Measurements from ENCODE around the gene CSF3R.
A peak's percentile ranks its signal among the peaks of the same experiment; 100 is the strongest.

The CSF3R gene

DNA sequence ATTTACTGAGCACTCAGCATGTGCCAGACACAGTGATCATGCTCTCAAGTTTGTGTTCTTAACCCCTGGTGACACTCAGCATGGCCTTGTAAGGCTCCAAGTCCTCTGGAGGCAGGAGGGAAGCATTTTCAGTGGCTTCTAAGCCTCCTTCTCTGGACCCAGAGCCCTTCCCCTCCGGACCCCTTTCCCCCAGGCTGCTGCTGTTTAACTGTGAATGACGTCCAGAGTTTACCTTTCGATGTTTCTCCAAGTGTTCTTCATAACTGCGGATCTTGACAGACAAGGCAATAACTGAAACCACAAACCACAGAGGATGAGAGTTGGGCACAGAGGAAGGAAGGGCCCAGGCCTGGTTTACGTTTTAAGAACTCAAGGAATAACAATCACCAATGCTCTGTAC, 25.0 kb downstream of the CSF3R start:
- DNase-seq (ENCODE audit: low spot score): no peak

DNA sequence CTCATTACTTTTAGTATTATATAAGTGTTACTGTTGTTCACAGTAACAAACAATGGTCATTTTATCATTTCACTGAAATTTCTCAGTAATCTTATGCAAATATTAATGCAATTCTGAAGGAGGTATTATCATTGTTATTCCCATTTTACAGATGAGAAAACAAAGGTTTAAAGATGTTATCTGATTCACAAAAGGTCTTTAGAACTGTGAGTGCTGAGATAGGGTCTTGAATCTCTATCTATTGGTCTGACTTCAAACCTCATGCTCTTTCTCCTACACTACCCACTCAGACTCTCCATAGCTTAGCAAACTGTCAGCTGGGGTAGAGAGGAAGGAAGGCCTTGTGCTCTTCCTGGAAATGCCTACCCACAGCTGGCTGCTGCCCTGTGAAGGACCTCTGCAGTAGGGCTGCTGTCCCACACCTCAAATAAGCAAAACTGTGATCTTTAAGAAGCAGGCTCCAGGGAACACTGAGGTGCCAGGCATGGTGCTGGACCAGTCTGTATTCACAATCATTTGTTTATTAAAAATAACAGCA, 26.3 kb downstream of the CSF3R start:
- no peak for DNase-seq (ENCODE audit: low spot score)

DNA sequence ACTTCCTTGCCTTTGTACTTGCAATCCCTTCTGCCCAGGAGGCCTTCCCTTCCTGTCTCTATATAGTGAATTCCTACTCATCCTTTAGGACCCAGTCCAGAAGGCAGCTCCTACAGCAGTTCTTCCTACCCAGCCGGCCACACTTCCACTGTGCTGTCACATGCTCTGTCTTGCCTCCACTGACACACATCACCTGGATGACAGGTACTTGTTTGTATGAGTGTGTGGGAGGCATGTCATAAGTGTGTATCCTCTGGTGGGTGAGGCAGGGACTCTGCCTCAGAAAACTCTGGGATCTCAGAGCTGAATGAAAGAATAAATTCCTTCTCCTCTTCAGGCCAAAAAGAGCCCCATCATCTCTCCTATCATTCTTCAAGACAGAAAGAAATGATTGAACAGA, 27.3 kb downstream of the CSF3R start:
- no peak for DNase-seq (ENCODE audit: low spot score)

DNA sequence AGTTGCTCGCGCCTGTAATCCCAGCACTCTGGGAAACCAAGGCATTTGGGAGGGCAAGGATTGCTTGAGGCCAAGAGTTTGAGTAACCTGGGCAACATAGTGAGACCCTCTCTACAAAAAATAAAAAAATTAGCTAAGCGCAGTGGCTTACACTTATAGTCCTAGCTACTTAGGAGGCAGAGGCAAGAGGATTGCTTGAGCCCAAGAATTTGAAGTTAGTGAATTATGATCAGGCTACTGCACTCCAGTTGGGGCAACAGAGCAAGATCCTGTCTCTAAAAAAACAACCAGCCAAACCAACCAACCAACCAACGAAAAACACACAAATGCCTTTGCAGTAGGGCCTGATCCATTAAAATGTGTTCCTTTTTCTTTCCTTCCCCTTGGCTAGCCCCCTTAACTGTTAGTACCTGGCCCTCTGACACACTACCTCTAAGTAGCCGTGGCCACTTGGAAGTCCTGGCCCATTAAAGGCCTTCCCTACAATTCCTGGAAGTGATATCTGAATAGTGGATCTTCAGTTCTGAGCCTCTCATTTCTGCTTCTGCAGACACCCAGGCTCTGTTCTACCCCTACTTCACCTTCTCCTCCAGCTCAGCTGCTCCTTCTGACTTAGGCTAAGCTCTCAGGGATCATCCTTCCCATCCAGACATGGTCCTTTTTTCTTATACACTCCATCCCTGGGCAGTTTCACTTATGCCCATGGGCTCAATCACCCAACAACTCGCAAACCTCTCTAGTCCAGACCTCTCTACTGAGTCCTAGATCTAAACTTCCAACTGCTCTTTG, 28.9 kb downstream of the CSF3R start:
- no peak for DNase-seq (ENCODE audit: low spot score)

DNA sequence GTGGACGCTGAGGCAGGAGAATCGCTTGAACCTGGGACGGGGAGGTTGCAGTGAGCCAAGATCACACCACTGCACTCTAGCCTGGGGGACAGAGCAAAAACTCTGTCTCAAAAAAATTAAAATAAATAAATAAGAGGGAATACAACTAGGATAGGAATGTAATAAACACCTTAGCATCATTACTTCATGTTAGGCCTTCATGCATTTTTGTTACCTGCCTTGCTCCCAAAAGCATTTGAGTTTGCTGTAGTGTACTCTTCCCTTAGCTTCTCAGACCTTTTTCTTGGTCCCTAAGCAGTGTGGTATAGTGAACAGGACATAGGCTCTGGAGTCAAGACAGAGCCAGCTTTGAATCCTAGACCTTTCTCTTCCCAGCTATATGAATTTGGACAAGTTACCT, 29.7 kb downstream of the CSF3R start:
- no peak for DNase-seq (ENCODE audit: low spot score)

DNA sequence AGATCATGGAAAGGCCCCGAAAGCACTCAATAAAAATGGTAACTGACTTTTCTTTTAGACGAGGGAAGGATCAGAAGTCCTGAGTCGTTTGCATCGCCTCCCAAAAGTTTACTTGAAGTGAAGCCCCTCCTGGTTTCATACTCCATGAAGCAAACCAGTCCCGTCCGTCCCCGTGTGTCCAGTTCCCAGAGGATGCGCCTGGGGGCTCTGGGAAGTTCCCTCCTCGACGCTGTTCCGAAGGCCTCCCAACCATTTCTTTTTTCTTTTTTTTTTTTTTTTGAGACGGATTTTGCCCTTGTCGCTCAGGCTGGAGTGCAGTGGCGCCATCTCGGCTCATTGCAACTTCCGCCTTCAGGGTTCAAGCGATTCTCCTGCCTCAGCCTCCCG, 31.8 kb downstream of the CSF3R start:
- no peak for DNase-seq (ENCODE audit: low spot score)

DNA sequence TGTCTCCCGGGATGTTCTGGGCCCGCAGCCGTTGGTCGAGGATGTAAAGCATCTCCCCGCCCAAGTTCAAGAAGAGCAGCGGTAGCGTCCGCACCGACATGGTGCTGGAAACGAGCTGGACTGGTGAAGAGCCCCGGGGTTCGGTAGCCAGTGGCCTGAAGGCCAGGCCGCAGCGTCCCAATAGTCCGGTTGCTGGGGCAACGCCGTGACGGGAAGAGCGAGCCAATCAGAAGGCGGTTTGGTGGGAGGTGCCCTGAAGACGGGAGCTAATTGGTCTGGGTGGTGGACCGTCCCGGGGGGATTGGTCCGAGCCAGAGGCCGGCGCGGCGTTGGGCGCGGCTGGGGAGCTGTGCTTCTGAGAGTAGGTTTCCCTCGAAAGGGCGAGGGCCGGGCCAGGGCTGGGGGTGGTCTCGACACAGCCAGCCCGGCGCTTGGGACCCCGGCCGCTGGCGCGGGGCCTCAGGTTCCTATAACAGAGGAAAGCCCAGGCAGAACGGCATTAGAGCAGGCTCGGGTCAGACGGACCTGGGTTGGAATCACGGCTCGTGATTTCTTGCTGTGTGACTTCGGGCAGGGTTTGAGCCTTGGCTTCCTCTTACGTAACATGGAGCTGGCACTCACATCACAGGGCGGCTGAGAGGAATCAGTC, 32.3 kb downstream of the CSF3R start, which contains the start of gene OSCP1:
TSS of gene OSCP1 (minus strand) at position 182 of the 649 bp plus-strand sequence. CDS start at position 100, 82 bp downstream.
- DNase-seq (ENCODE audit: low spot score): peak; percentile 91

DNA sequence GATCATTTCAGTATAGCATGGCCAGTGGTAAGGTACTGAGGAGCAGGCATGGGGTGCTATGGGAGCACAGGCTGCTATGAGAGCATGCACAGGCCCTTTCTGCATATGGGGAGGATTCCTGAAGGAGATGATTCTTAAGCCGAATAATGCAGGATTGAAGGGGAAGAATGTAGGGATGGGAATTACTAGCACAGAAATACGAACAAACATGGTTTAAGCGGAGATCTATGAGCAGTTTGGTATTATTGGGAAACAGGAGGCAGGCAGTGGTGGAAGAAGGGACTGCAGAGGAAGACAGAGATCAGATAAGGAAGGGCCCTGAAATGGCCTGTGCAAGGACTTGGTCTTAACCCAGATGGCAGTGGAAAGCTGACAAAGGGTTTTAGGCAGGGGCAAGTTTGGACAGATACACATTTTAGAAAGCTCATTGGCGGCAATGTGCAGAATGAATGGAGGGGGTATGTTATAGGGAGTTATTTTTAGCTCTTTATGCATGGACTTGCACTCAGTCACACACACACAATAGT, 34.1 kb downstream of the CSF3R start:
- DNase-seq (ENCODE audit: low spot score): no peak

DNA sequence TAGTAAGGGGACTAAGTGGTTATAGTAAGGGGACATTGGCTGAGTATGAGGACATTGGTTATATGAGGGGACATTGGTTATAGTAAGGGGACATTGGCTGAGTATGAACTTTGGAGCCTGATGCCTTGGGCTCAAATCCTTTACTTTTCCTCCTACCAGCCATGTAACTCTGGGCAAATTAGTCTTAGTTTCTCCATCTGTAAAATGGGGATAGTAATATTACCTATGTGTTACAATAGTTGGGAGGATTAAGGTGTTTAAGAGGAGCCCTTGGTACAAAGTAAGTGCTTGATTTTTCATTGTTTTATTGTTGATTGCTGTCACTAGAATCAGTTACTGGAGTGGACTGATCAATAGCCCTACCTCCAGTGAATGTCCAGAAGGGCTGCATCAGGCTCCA, 35.3 kb downstream of the CSF3R start:
- no peak for DNase-seq (ENCODE audit: low spot score)

DNA sequence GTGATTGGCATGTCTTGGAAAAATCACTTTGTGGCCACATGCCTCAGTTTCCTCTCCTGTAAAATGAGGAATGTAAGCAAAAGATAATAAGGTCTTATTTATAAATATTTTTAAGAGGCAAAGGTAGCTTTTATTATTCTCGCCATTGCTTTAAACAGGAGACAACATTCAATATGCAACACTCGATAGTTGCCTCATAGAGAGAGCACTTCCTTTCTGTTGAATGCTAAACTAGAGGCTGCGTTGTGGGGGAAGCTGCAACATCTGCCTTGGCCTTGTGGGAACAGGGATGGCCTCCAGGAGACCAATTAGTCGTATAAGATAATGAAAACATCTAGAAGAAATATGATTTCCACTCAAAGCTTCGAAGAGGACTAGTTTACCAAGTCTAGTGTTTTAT, 36.0 kb downstream of the CSF3R start:
- no peak for DNase-seq (ENCODE audit: low spot score)

DNA sequence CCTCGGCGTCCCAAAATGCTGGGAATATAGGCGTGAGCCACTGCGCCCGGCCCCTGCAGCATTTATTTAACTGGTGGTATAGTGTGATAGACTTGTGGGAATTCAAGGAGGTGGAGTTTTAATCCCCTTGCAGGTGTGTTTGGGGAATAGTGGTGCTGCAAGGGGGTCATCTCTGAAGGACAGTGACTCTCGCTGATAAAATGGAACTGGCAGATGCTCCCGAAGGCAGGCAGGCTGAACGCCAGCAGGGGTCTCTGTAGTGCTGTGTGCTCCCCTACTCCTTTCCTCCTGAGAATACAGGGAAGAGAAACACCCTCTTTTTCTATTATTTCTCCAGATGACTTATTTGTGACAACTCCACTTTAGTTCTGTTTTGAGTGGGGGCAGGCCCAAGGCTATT, 36.4 kb downstream of the CSF3R start:
- DNase-seq (ENCODE audit: low spot score): no peak

DNA sequence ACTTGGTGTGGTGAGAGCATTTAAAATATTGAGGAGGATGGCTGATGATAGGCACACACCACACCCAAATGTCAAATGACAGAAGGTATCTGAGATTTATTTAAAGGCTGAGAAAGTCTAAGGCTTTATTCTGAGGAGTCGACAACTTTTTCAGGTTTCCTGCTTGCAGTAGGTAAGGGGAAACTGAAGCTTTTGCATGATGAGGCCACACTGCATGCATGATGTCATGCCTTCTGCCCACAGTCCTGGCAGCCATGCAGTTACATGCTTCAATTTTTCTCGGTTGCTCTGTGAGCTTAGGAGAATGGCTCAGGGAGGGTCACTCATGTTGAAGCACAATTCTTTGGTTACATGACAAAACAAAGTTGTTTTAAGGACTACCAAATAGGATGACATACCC, 39.4 kb downstream of the CSF3R start:
- DNase-seq (ENCODE audit: low spot score): no peak

DNA sequence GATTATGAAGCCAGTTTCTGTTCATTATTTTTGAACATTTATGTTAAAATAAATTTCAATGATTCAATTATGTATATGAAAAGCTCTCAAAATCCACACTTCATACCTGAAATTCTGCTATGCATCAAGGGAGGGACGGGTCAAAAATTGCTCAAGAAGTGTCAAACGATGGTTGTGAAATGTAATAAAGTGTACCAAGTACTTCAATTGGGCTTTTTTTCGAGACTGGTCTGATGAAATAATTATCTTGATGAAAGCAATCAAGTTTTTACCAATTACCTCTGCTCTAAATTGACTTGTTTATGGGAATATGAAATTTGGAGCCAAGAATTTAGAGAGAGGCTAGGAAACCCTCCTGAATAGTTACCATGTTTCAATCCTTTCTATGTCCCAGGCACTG, 40.4 kb downstream of the CSF3R start:
- no peak for DNase-seq (ENCODE audit: low spot score)

DNA sequence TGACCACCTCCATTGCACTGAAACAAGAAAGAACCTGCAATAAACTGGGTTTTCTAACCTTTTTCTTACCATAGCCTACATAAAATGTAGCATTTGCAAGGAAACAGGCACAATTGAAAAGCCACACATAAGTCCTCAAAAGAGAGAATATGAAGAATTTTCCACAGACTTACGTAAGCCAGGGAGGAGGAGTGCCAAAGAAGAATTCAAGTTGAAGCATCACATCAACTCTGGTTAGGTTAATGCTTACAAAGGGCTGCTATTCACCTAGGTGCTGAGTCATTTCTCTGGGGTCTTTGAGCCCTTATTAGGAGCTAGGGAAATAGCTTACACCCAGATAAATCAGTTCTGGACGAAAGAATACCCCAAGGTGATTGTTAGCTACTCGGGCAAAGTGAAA, 42.1 kb downstream of the CSF3R start:
- no peak for DNase-seq (ENCODE audit: low spot score)

DNA sequence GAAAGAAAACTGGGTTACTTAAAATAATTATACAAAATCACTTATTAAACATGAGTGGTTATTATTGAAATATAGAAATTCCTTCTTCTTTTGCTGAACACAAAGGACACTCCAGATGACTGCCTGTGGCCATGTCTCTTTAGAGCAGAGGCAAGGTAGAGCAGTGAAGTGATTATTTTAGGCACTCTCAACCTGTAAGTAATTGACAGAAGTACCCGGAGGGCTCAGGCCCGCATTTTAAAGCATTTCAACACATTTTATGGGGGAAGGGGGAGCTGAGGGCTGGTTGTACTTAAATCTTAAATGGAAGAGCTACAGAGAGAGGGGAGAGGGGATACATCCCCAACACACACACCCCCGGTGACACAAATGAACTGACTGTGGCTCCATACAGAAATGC, 42.7 kb downstream of the CSF3R start:
- no peak for DNase-seq (ENCODE audit: low spot score)

DNA sequence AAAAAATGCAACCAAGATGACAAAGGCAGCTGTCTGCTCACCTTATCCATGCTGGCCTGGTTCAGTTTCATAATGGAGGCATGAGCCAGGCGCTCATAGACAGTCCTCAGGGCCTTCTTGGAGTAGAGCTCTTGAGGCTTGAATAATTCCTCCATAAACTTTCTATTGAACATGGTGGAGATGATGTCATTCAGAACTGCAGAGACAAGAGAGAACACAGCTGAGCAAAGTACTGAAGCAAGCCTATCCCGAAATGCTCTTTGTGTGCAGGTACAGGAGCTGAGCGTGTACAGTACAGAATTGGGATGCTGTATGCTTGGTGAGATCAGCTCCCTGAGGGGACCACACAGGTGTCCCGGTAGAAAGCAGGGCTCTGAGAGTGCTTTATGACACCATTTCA, 44.0 kb downstream of the CSF3R start:
- no peak for DNase-seq (ENCODE audit: low spot score)

DNA sequence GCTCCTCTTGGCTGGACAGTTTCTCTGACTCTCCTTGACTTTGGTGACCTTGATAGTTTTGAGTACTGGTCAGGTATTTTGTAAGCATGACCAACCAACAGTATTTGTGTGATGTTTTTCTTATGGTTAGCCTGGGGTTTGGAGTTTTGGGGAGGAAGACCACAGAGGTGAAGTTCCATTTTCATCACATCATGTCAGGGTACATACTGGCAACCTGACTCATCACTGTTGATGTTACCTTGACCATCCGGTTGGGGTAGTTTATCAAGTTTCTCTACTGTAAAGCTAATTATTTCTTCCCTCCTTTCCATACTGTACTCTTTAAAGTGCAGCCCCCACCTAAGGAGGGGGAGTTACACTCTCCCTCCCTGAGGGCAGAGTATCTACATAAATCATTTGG, 45.9 kb downstream of the CSF3R start:
- DNase-seq (ENCODE audit: low spot score): no peak

DNA sequence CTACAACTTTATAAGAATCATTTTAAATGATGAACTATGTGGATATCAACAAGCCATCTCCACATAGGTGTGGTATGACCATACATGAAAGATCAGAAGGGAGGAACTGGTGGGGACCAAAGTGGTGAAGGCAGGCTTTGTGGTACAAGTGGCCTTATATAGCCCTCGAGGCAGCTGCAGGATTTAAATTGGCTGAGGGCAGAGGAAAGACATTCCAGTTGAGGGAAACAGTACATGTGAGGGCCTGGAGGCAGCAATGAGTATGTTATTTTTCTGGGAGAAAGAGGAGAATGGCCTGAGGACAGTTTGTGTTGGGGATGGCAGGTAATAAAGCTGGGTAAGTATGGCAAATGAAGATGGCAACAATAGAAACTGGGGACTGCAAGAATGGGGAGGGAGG, 49.6 kb downstream of the CSF3R start:
- DNase-seq (ENCODE audit: low spot score): no peak

DNA sequence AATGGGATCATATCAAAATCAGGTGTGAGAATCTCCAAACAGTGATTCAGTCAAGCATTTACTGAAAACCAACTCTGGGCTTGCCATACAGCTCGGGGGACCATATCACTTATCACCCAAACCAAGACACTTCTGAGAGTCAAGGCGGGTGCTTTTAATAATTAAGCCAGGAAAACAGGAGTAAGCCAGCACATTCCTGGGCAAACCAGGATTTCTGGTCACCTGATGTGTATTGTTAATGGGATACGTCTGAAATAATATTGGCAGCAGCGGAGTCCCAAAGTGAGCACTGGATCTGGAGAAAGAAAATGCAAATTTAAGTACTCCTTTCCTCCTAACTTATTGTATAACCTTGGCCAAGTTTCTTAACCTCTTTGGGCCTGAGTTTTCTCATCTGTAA, 50.1 kb downstream of the CSF3R start:
- DNase-seq (ENCODE audit: low spot score): no peak

DNA sequence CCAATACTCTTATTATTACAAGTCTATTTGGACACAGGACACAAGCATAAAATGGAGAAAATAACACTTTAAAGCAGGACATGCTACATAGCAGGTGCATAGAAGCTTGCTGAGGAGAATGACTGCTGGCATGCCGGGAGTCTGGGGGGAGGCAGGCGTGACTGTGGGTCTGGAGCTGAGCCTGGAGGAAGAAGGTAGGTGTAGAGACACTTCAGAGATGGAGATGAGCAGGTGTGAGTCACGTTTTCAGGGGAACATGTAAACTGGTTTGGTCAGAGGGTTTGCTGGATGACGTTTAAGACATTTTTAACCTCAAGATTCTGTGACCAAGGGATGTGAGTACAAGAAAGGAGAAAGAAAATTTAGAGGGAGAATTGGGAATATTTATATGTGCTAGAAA, 56.9 kb downstream of the CSF3R start:
- no peak for DNase-seq (ENCODE audit: low spot score)

DNA sequence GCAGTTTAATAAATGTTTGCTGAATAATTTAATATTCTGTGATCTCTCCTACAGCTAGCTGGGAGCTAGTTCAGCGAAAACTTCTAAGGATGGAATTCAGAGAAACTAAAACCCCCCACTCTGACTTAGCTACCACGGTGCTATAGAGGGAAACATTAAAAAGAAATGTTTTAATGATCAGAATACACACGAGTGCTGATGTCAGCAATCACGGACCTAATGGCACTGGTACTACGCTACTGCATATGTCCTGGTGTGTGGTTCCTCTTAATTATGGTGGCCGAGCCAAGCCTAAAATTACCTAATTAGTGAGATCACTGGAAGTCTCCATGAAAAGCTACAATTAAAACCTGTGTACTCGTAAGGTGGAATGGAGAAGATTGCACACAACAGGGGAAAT, 61.1 kb downstream of the CSF3R start:
- no peak for DNase-seq (ENCODE audit: low spot score)

DNA sequence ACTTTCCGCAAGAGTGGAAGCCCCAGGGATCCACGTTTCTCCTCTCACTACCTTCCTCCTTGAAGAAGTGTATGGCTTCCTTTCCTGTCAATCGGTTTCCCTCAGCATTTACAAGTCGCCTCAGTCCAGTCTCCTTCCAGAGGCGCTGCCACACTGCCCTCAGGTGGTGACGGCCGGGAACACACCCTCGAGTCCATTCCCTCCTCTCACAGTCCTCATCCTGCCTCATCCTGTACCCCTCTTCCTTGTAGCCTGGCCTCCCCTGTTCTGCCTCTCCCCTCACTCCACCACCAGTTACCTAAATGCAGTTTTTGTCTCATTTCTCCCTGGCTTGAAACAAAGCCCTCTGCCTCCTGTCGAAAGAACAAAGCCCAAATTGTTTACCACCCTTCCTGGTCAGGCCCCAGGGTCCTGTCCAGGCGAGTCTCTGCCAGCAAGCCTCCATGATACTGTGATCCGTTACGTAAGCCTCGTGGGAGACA, 61.8 kb downstream of the CSF3R start:
- peak; percentile 90 for DNase-seq (ENCODE audit: low spot score)

DNA sequence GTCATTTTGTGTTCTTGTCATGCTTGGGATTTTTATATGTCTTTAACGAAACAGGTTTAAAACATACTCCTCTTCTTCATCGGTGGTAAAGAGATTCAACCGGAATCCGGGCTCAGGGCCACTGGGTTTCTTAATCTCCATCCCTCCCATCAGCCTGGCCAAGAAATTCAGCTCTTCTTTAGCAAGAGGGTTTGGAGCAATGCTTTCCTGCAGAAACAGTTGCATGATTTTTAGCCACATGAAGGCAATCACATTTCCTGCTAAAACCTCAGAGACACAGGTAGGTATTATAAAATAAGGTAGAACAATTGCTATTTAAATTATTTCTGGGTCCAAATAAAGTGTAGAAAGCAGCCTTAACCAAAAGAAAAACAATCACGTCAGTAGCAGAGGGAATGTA, 62.3 kb downstream of the CSF3R start:
- DNase-seq (ENCODE audit: low spot score): no peak

All from CD4-positive, alpha-beta T cell treated with Interleukin-2 at 100 ng/mL for 4 hours (primary cell).